Smooth muscle cell of the brain vasculature (primary cell): ENCODE results near the gene RBM19.

Experiments used
- DNase-seq: peaks from one replicate; pipeline ENCODE4 v3.0.0-alpha.2; 2012; ENCODE audit warnings: low read depth, low spot score

The RBM19 gene

DNA sequence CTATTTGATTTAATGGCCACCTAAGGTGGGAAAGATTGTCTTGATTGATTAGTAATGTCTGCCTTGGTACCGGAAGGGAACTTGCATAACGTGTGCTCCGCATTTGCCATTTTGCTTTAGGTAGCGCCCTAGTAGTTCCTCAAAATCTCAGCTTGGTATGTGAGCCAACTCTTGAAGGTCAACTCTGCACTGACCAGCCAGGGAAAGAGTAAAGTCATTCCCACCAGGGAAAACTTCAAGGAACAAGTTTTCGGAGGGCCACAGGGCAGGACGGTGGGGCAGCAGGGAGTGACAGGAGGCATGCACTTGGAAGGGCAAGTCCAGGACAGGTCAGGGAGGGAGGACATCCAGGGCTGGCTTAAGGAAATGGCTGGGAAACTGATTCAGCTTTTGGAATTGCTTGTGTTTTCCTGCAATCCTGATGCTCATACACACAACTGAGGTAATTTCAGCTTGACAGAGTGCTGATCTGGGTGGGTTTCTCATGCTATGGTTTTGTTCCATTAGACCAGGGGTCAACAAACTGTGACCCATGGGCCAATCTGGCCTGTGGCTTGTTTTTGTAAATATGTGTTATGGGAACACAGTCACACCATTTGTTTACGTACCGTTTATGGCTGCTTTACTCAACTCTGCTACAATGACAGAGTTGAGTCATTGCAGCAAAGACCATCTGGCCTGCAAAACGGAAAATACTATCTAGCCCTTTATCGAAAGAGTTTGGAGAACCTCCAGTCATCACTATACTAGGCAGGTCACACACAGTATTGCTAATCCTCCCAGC, 184.5 kb downstream of the RBM19 start:
- no peak for DNase-seq

DNA sequence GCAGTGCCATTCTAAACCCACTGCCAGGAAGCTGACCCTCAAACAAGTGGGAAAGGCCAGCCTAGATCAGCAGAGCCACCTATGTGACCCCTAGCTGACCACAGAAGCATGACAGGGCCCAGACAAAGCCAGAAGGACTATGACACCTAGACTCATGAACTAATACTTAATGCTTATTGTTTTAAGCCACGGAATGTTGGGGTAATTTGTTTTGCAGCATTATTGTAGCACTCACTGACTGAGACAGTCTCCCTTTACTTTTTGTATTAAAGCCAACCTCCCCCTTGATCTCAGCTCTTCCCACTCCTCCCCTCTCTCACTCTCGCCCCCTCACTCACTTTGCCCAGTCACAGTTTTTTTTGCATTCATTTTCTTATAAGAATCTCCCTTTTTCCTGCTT, 186.4 kb downstream of the RBM19 start:
- DNase-seq: no peak

GRCh38 chr12:113778432-113779132, 187.5 kb downstream of the RBM19 start:
- no peak for DNase-seq

DNA sequence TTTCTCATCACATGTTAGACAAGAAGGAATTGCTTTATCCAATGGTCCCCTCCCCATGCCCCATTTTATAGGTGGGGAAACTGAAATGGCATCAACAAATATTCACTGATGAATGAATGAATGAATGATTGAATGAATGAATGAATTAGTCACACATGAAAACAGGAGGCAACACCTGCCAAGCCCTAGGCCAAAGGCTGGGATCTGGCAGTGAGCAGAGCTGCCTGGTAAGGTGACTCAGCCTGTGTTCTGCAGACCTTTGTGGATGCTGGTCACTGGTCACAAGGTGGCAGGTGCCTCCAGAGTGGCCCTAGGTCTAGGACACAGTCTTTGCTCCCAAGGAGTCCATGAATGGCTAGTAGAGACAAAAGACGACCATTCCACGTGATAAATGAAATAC, 188.4 kb downstream of the RBM19 start:
- DNase-seq: no peak

DNA sequence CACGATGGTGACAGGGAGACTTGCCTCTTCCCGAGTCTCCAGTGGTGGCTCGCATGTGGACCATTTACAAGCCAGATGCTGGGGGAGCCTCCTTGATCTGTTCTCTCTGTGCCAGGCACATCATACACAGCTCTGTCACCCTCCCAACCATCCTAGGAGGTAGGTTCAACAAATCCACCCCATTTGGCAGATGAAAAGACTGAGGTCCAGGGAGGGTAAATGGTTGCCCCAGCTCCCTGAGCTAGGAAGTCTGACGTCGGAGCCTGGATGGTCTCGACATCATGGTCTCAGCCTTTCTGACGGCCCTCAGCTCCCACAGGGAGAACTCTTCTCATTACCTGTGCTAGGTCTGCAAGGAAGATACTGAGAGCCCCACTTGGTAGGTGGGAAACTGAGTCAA, 189.6 kb downstream of the RBM19 start:
- DNase-seq: no peak

DNA sequence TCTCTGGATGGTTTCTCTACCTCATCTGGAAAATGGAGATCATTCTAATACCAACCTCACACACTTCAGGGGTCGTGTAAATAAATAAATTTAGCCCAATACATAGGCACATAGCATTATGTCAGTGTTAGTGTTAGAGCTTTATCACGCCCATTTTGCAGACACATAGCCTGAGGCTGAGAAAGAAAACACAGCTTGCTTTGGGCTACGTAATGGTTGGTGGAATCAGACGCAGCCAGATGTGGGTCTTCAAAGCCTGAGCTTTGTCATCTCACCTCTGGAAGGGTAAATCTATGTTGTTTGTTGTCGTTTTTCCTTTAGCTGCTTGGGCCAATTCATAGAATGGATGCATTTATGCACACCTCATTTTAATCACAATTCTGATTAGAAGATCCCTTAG, 191.6 kb downstream of the RBM19 start:
- DNase-seq: no peak

GRCh38 chr12:113772505-113773030, 193.6 kb downstream of the RBM19 start:
- DNase-seq: no peak

- no peak for DNase-seq
Measured at GRCh38 chr12:113770389-113770865, 195.7 kb downstream of the RBM19 start.

DNA sequence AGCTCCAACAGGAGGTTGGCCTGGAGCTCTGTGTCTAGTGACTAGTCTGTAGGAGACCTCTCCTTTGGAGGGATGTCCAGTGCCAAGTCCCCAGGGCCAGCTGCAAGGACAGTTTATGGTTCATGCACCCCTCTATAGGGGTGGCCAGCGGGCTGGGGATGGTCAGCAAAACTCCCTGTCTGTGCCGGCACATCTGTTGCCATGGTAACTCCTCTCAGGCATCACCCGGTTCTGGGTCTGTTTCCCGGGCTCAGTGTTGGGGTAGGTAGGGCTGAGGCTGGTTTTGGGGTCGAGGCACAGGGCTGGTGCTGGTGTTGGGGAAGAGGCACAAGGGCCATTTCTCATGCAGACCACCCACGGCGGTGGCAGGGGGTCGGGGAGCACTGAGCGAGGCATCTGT, 196.8 kb downstream of the RBM19 start:
- DNase-seq: no peak

DNA sequence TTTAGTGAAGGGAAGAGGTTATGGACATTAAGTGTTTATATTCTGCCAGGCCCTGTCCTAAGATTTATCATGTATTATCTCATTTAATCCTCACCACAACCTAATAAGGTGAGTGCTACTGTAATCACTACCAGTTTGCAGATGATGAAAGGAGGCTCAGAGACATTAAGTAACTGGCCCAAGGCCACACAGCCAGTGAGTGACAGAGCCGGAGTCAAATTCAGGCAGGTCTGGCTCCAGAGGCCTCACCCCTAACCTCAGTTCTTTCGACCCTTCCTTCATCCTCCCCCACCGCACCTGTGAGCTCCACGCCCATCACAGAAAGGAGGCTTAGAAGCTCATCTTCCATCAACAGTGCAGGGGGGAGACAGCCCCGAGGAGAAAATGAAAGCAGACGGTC, 197.3 kb downstream of the RBM19 start:
- no peak for DNase-seq

- DNase-seq: peak; percentile 18
Measured at GRCh38 chr12:113766879-113767878, 198.9 kb downstream of the RBM19 start.
